HG02840 (cell line): ENCODE results near the gene CDC42EP1.
"Not testable (repeated sequence)": the region's sequence is repeated elsewhere in the genome, so short reads cannot be mapped to it uniquely, and the experiment has no call there.

Source experiments
- ATAC-seq: cut with Tn5 transposase; IDR thresholded peaks from one replicate; pipeline ENCODE4 v1.9.1; 2021; ENCODE audit warnings: mild to moderate bottlenecking, moderate library complexity, moderate number of reproducible peaks; ENCODE audit not compliant: unreplicated experiment, low FRiP score

Gene CDC42EP1

DNA sequence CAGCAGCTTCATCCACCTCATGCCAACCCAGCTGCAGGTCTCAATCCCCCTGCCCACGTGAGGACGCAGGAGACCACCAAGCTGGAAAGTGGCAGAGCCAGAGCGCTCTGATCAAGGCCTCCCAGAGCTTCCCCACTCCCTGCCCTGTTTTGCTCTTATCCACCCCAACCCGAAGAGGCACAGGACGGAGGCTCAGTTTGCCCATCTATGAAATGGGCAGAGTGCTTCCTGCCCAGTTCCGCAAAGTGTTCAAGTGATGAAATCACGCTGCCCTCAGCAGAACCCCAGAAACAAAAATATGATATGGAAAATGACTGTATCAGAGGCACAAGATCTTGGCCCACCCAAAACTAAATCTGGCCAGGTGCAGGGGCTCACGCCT, 11.7 kb downstream of the CDC42EP1 start:
- ATAC-seq = no peak

DNA sequence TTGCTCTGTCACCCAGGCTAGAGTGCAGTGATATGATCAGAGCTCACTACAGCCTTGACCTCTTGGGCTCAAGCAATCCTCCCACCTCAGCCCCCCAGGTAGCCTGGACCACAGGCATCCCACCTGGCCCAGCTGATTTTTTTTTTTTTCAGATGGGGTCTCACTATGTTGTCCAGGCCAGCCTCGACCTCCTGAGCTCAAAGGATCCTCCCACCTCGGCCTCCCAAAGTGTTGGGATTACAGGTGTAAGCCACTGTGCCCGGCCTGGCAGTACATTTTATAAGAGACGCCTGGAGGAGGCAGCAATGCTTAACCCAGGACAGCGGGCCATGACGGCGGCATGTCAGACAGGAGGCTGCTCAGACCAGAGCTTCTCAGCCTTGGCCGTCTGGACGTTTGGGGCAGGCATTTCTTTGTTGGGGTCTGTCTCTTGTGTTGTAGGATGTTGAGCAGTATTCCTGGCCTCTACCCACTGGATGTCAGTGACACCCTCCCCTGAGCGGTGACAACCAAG, 15.3 kb downstream of the CDC42EP1 start:
- no peak for ATAC-seq

GRCh38 chr22:37578002-37578401, 17.7 kb downstream of the CDC42EP1 start:
- ATAC-seq = no peak

- no peak for ATAC-seq
These were observed 21.2 kb downstream of the CDC42EP1 start for GRCh38 chr22:37581504-37581903.

DNA sequence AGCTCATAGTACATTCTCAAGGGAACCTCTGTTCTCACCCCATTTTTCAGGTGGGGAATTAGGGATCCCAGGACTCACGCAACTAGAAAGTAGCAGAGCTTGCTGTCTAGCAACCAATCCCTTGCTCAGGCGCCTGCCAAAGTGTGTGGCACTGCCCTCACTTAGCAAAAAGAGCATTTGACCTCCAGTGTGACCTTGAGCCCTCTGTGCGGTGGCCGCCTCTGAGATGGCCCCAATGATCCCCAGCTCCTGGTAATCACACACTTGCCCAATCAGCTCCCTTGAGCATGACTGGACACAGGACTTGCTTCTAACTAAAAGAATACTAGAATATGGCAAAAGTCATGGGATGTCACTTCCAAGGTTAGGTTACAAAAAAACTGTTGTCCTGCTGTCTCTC, 22.2 kb downstream of the CDC42EP1 start:
- ATAC-seq = no peak

DNA sequence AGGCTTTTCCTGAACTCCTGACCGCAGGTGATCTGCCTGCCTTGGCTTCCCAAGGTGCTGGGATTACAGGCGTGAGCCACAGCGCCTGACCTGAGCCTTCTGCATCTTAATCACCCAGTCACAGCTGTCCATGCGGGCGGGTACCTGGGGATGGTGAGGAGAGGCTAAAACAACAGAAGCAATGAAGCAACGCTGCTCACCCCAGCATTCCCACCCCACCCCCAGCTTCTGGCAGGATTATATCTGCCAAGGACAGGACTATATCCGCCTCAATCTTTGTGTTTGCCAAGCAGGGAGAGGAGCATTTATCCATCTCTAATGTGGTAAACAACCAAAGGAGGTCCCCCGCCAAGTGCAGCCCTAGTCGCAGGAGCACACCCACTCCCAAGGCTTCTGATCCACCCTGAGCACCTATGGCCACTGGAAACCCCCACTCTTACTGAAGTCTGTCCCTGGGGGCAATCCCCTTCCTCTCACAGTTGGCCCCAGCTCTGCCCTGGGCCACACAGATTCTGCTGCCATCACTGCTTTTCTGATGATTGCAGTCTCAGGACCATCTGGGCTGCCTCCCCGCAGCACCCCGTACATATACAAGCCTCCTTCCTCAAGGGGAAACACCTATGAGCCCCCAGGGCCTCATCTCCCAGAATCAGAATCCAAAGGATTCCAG, 28.4 kb downstream of the CDC42EP1 start:
- ATAC-seq = no peak

DNA sequence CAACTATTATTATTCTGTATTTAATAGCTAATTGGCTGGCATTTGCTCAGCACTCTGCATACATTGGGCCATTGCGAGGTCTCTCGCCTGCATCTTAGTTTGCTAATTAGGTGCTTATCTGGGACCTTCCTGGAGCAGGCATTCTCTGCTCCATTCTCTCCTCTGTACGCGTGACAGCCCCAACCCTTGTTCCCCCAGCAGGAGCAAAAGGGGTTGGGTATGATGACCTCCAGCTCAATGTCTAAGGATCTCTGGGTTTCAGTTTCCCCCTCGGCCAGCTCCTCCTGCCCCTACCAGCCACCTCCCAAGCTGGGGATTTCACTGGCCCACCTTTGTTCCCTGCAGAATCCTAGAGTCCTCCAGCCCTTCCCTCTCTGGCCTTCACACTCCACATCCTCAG, 29.4 kb downstream of the CDC42EP1 start:
- no peak for ATAC-seq

- not testable (repeated sequence) for ATAC-seq
These were observed 30.8 kb downstream of the CDC42EP1 start for GRCh38 chr22:37591081-37591480.

- no peak for ATAC-seq
These were observed 31.6 kb downstream of the CDC42EP1 start for GRCh38 chr22:37591823-37592404.

DNA sequence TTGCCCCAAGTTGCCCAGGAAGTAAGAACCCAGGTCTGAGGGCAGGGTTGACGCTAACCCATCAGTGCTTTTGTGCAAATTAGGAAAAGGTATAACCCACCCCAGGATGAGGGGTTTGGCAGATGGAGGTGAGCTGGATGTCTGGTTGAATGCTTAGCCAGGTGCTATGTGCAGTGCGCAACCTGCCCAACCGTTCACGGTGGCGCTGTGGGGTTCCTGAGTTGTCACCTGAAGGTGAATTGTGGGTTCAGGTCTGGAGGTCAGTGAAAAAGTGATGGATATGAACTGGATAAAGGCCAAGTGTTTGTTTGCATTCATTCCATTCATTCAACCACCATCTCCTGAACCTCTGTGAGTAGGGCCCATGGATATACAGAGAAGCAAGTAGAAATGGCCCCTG, 34.0 kb downstream of the CDC42EP1 start:
- no peak for ATAC-seq

DNA sequence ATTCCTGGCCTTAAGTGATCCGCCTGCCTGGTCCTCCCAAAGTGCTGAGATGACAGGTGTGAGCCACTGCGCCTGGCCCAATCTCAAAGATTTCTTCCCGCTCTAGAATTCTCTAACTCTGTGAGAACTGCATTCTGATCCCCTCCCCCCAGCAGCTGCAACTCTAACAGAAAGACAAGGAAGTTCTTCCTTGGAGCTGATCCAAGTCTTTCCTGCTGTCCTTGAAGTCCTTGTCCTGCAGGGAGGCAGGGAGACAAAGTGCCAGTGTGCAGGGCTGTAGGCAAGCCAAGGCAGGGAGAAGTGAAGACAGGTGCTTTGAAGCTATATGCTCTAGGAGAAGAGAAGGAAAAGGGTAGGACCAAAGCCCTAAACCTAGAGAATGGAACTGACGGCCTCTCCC, 38.9 kb downstream of the CDC42EP1 start:
- no peak for ATAC-seq

- ATAC-seq = no peak
These were observed 40.9 kb downstream of the CDC42EP1 start for GRCh38 chr22:37601203-37601539.

GRCh38 chr22:37601540-37602442, 41.5 kb downstream of the CDC42EP1 start:
- ATAC-seq = no peak

GRCh38 chr22:37602546-37603277, 42.4 kb downstream of the CDC42EP1 start:
- ATAC-seq = not testable (repeated sequence)

- ATAC-seq = no peak
These were observed 43.8 kb downstream of the CDC42EP1 start for GRCh38 chr22:37604074-37604473.

DNA sequence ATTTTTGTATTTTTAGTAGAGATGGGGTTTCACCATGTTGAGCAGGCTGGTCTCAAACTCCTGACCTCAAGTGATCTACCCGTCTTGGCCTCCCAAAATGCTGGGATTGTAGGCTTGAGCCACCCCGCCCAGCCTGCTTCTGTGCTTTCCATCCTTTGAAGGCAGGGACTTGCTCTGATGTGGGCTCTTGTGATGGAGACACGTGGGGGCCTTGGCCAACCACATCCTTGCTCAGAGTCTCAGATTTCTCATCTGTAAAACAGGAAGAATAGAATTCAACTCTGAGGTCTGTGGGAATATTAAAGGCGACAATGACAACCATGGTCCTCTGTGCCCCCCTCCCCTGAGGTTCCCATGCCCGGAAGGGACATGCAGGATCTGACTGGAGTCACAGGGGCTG, 44.6 kb downstream of the CDC42EP1 start:
- no peak for ATAC-seq

DNA sequence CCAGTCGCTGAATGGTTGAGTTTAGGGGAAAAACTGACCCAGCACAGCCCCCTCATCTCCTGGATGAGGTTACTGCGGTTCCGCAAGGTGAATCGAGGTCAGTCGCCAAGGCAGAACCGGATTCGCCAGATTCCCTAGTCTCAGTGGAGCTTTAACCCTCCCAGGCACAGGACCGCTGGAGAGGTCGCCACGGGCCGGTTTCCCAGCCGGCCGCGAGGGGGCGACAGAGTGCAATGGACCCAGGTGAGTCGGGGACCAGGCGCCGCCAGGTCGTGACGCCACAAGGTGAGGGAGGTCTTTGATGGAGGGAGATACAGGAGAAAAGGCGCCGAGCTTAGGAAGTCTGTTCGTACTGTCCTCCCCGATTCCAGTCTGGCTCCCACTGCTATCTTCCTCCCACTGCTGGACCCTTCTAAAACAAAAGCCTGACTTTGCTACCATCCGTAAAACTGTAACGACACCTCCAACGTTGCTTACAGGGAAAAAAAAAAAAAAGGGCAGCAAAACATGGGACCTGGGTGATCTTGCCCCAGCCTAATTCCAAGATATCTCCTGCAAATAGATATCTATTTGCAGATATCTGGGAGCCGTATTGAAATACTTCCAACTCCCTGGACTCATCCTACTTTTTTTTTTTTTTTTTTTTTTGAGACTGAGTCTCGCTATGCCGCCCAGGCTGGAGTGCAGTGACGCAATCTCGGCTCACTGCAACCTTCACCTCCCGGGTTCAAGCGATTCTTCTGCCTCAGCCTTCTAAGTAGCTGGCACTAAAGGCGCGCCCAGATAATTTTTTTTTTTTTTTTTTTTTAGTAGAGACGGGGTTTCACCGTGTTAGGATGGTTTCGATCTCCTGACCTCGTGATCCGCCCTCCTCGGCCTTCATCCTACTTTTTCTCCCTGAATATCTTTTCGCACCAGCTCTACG, 47.0 kb downstream of the CDC42EP1 start:
- ATAC-seq = no peak

DNA sequence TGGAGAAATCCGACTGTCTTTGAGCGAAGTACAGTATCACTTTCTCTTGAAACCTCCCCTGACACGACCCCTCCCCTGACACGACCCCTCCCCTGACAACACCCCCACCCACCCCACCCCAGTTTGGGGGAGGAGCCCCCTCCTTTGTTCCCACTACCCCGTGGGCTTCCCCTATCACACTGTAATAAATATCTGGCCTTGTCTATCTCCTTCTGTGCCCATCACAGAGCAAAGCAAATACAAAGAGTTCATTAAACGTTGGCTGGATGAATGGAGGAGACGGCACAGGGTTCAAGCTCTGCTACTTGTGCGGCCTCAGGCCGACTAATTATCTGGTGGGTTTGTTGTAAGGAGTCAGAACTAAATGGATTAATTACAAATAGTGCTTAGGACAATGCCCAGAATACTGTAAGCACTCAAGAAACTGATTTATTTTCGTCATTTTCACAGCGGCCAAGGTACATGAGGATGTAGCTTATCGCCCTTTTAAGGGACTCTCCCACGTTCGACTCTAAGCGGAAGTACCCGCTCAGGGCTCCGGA, 47.7 kb downstream of the CDC42EP1 start:
- peak; percentile 1 for ATAC-seq

- ATAC-seq = peak; percentile 79
These were observed 48.4 kb downstream of the CDC42EP1 start, which contains the start of gene GGA1 for GRCh38 chr22:37608477-37609239. Gene GGA1 (plus strand): TSS chr22:37608834. CDS start chr22:37608861, 27 bp downstream.
